GM06990 (cell line): ENCODE data around the gene TRIM25.

ENCODE experiments used
- DNase-seq: peaks from one replicate; pipeline ENCODE4 v3.0.0-alpha.2; 2011; ENCODE audit not compliant: insufficient read length; ENCODE audit errors: extremely low read depth
- H3K27me3 ChIP-seq: replicated peaks from 2 replicates; pipeline ENCODE4 v1.6.0; 2011; ENCODE audit warnings: low read length; ENCODE audit not compliant: control insufficient read depth, insufficient read depth
- H3K36me3 ChIP-seq: 2 replicates; pipeline ENCODE4 v1.5.1; 2011; ENCODE audit warnings: low read length; ENCODE audit not compliant: control insufficient read depth, insufficient read depth
- H3K4me3 ChIP-seq: replicated peaks from 2 replicates; pipeline ENCODE4 v1.5.1; 2011; ENCODE audit warnings: low read depth, mild to moderate bottlenecking, control low read depth, low read length
- CTCF ChIP-seq: IDR thresholded peaks from 2 replicates; pipeline ENCODE4 v1.5.1; 2011; ENCODE audit warnings: low read length, control low read depth, mild to moderate bottlenecking, inconsistent platforms; ENCODE audit not compliant: insufficient read depth, poor library complexity, severe bottlenecking

Gene TRIM25

GRCh38 chr17:56885312-56885657 lies 28.6 kb downstream of the TRIM25 start:
- TF ChIP-seq CTCF = no peak
- DNase-seq = no peak
- Histone ChIP-seq H3K36me3 (peaks cover 20% of the 10 kb centered on the region), H3K4me3 (no peak overlapping the region), H3K27me3 (no peaks in the 10 kb centered on the region)

- Histone ChIP-seq H3K27me3 (no peaks in the 10 kb centered on the region), H3K36me3 (peaks cover 14% of the 10 kb centered on the region), H3K4me3 (no peak overlapping the region)
- no peak for TF ChIP-seq CTCF
- DNase-seq = no peak
Observed at GRCh38 chr17:56884483-56885311, 29.2 kb downstream of the TRIM25 start.

- TF ChIP-seq CTCF = no peak
- DNase-seq = no peak
- Histone ChIP-seq H3K27me3 (no peaks in the 10 kb centered on the region), H3K36me3 (peaks cover 9% of the 10 kb centered on the region), H3K4me3 (no peak overlapping the region)
Observed at GRCh38 chr17:56883616-56884015, 30.2 kb downstream of the TRIM25 start.

- Histone ChIP-seq H3K27me3 (no peaks in the 10 kb centered on the region), H3K36me3 (peaks cover 2% of the 10 kb centered on the region), H3K4me3 (no peak overlapping the region)
- TF ChIP-seq CTCF = no peak
- DNase-seq = no peak
Observed at GRCh38 chr17:56881685-56882295, 32.1 kb downstream of the TRIM25 start.

- H3K27me3 ChIP-seq = no peaks in the 10 kb centered on the region
- no peak for TF ChIP-seq CTCF
- no peaks in the 10 kb centered on the region; the same call in 1 of the 2 replicates for H3K36me3 ChIP-seq
- no peak overlapping the region for H3K4me3 ChIP-seq
- DNase-seq = no peak
Observed at GRCh38 chr17:56880571-56880970, 33.3 kb downstream of the TRIM25 start.
